HG03103 (cell line): ENCODE results near the gene MEA1.
"Not testable (repeated sequence)": the region's sequence is repeated elsewhere in the genome, so short reads cannot be mapped to it uniquely, and the experiment has no call there.

ENCODE experiments used
- ATAC-seq: cut with Tn5 transposase; IDR thresholded peaks from one replicate; pipeline ENCODE4 v1.9.1; 2021; ENCODE audit warnings: low read depth; ENCODE audit not compliant: unreplicated experiment

Gene MEA1

GRCh38 chr6:43013097-43013842 is 476 bp downstream of the MEA1 start:
- peak; percentile 14 for ATAC-seq

- no peak for ATAC-seq
Measured at GRCh38 chr6:43012364-43012763, 1.4 kb downstream of the MEA1 start.

- no peak for ATAC-seq
Measured at GRCh38 chr6:43011207-43011606, 2.5 kb downstream of the MEA1 start.

GRCh38 chr6:43009124-43009523 is 4.6 kb downstream of the MEA1 start:
- no peak for ATAC-seq

- no peak for ATAC-seq
Measured at GRCh38 chr6:43007126-43007525, 6.6 kb downstream of the MEA1 start.

- no peak for ATAC-seq
Measured at GRCh38 chr6:43006251-43006650, 7.5 kb downstream of the MEA1 start.

- ATAC-seq, result no peak
Measured at GRCh38 chr6:43005844-43006243, 7.9 kb downstream of the MEA1 start.

GRCh38 chr6:43001843-43002242 is 11.9 kb downstream of the MEA1 start:
- ATAC-seq, result no peak

GRCh38 chr6:42998205-42998604 is 15.5 kb downstream of the MEA1 start:
- ATAC-seq, result not testable (repeated sequence)

- ATAC-seq, result no peak
Measured at GRCh38 chr6:42996513-42996912, 17.2 kb downstream of the MEA1 start.

- no peak for ATAC-seq
Measured at GRCh38 chr6:42993445-42993844, 20.3 kb downstream of the MEA1 start.

- ATAC-seq, result no peak
Measured at GRCh38 chr6:42989923-42990322, 23.8 kb downstream of the MEA1 start.

- no peak for ATAC-seq
Measured at GRCh38 chr6:42988486-42989020, 25.2 kb downstream of the MEA1 start.

GRCh38 chr6:42987533-42988451 is 26.0 kb downstream of the MEA1 start:
- ATAC-seq, result no peak

- no peak for ATAC-seq
Measured at GRCh38 chr6:42984924-42985475, 28.7 kb downstream of the MEA1 start.

GRCh38 chr6:42984001-42984923 is 29.5 kb downstream of the MEA1 start, which contains the start of gene PPP2R5D:
Gene PPP2R5D, plus strand, starts transcription at chr6:42984570. Its CDS starts 108 bp downstream, at chr6:42984678.
- ATAC-seq, result peak; percentile 86

GRCh38 chr6:42981836-42982235 is 31.9 kb downstream of the MEA1 start:
- no peak for ATAC-seq

GRCh38 chr6:42979523-42980177 is 34.1 kb downstream of the MEA1 start:
- ATAC-seq, result no peak

- peak; percentile 84 for ATAC-seq
Measured at GRCh38 chr6:42978839-42979522, 34.8 kb downstream of the MEA1 start, which contains the start of gene PEX6. Gene PEX6, minus strand, starts transcription at chr6:42979181. Its CDS starts 31 bp downstream, at chr6:42979150.
